BLaER1 (cell line): ENCODE measurements around the gene FOLR3.
"Not testable (repeated sequence)": the region's sequence is repeated elsewhere in the genome, so short reads cannot be mapped to it uniquely, and the experiment has no call there.

ENCODE experiments used
- H3K27ac ChIP-seq: shearing (Covaris generic); formaldehyde crosslinking; 2 replicates; pipeline ENCODE4 v1.8.1; 2022
- H3K27me3 ChIP-seq: shearing (Covaris generic); formaldehyde crosslinking; 2 replicates; pipeline ENCODE4 v1.8.1; 2022
- H3K36me3 ChIP-seq: shearing (Covaris generic); formaldehyde crosslinking; 2 replicates; pipeline ENCODE4 v1.8.1; 2022
- H3K4me1 ChIP-seq: shearing (Covaris generic); formaldehyde crosslinking; 2 replicates; pipeline ENCODE4 v1.8.1; 2022
- H3K4me2 ChIP-seq: shearing (Covaris generic); formaldehyde crosslinking; 2 replicates; pipeline ENCODE4 v1.8.1; 2022
- H3K4me3 ChIP-seq: shearing (Covaris generic); formaldehyde crosslinking; 2 replicates; pipeline ENCODE4 v1.8.1; 2022
- H3K9ac ChIP-seq: shearing (Covaris generic); formaldehyde crosslinking; 2 replicates; pipeline ENCODE4 v1.8.1; 2022
- H3K9me3 ChIP-seq: shearing (Covaris generic); formaldehyde crosslinking; 2 replicates; pipeline ENCODE4 v1.8.1; 2022
- H4K20me1 ChIP-seq: shearing (Covaris generic); formaldehyde crosslinking; 2 replicates; pipeline ENCODE4 v1.8.1; 2022
- Cebpa-rat ChIP-seq: shearing (Covaris generic); IDR thresholded peaks from 2 replicates; pipeline ENCODE4 v1.8.1; 2022

FOLR3 gene

GRCh38 chr11:72160319-72160718 is 24.8 kb downstream of the FOLR3 start:
- Histone ChIP-seq H3K4me2 (no peak overlapping the region), H3K9ac (no peak overlapping the region), H3K27ac (no peak overlapping the region), H3K36me3 (no peaks in the 10 kb centered on the region), H4K20me1 (no peaks in the 10 kb centered on the region), H3K4me3 (no peak overlapping the region), H3K27me3 (no peaks in the 10 kb centered on the region), H3K9me3 (no peaks in the 10 kb centered on the region), H3K4me1 (no peaks in the 10 kb centered on the region)
- no peak for TF ChIP-seq Cebpa-rat

DNA sequence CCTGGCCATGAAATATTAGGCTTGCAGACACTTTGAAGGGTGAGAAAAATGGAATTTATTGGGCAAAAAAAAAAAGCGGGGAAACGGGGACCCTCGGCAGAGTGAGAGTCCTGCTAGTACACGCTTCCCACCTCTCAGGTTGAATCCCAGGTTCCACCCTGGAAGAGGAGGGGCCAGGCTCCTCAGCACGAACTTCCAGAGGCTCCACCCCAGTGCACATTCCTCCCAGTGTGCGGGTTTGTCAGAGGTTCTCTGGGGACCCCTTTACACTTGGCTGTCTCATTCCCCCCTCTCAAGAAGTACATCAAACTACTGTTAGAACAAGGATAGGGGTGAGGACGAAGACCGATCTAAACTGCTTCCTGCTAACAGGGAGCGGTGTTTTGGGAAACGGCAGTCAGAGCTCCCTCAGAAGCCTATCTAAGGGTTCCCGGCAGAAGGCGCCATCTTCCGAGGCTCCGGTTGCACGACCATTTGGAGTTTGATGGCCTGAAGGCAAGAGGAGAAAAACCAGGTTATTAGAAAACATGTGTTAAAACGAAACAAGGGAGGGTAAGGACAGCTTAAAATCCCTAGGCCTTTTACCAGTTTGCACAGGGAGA is 27.5 kb downstream of the FOLR3 start:
- H3K4me2 ChIP-seq: no peak overlapping the region
- no peaks in the 10 kb centered on the region for H4K20me1 ChIP-seq
- no peaks in the 10 kb centered on the region for H3K4me1 ChIP-seq
- no peaks in the 10 kb centered on the region for H3K9me3 ChIP-seq
- no peak overlapping the region for H3K27ac ChIP-seq
- no peak overlapping the region for H3K4me3 ChIP-seq
- no peaks in the 10 kb centered on the region for H3K36me3 ChIP-seq
- H3K27me3 ChIP-seq: no peaks in the 10 kb centered on the region
- H3K9ac ChIP-seq: no peak overlapping the region
- TF ChIP-seq Cebpa-rat: no peak

- not testable (repeated sequence) for H4K20me1 ChIP-seq, H3K36me3 ChIP-seq, H3K27ac ChIP-seq, H3K4me3 ChIP-seq, H3K9me3 ChIP-seq, H3K27me3 ChIP-seq, H3K9ac ChIP-seq, H3K4me1 ChIP-seq, H3K4me2 ChIP-seq
Measured at GRCh38 chr11:72164187-72164586, 28.7 kb downstream of the FOLR3 start.

- not testable (repeated sequence) for H4K20me1 ChIP-seq, H3K27me3 ChIP-seq, H3K27ac ChIP-seq, H3K9me3 ChIP-seq, H3K4me3 ChIP-seq, H3K4me1 ChIP-seq, H3K9ac ChIP-seq, H3K4me2 ChIP-seq, H3K36me3 ChIP-seq
Measured at GRCh38 chr11:72169046-72169555, 33.6 kb downstream of the FOLR3 start.

- not testable (repeated sequence) for H4K20me1 ChIP-seq, H3K9me3 ChIP-seq, H3K4me2 ChIP-seq, H3K27ac ChIP-seq, H3K36me3 ChIP-seq, H3K4me1 ChIP-seq, H3K9ac ChIP-seq, H3K4me3 ChIP-seq, H3K27me3 ChIP-seq
Measured at GRCh38 chr11:72169754-72170153, 34.2 kb downstream of the FOLR3 start.

DNA sequence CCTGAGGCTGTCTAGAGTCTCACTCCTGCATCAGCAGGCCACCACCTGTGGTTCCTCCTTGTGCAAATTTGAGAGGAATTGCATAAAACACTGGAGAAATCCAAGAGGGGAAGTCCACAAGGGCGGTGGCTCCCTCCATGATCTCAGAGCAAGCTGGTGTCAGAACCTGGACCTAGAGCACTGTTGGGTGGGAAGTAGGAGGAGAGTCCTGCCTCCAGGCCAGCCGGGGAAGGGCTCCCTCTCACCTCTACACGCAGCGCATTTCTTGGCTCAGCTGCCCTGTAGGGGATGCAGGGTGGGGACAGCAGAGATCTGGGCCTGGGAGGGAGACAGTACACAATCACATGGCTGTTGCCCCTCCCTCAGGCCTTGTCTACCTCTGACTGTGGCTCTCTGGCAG is 36.5 kb downstream of the FOLR3 start:
- not testable (repeated sequence) for H3K36me3 ChIP-seq, H3K9ac ChIP-seq, H3K4me3 ChIP-seq, H4K20me1 ChIP-seq, H3K27ac ChIP-seq, H3K4me2 ChIP-seq, H3K27me3 ChIP-seq, H3K9me3 ChIP-seq, H3K4me1 ChIP-seq

DNA sequence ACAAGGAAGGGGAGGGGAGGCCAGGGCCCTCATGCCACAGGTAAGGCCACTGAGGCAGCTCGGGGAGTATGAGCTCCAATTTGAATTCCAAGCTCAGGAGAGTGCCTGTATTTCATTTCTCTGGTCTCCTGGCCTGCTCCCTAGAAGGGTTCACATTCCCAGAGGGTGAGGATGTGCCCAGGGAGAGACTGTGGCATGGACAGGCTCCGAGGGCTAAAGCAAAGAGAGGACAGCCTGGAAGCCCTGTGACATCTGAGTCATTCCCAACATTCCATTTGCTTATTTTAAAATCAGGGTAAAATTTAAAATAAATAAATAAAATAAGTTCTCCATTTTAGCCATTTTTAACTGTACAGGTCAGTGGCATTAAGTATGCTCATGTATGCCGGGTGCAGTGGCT is 37.8 kb downstream of the FOLR3 start:
- Histone ChIP-seq H3K4me2 (no peak overlapping the region), H3K27ac (no peak overlapping the region), H3K36me3 (no peaks in the 10 kb centered on the region), H3K9ac (no peak overlapping the region), H3K4me3 (no peak overlapping the region), H3K4me1 (no peaks in the 10 kb centered on the region), H4K20me1 (no peaks in the 10 kb centered on the region), H3K27me3 (no peaks in the 10 kb centered on the region), H3K9me3 (no peaks in the 10 kb centered on the region)
- no peak for TF ChIP-seq Cebpa-rat

- H3K9ac ChIP-seq: no peak overlapping the region
- no peak overlapping the region for H3K27ac ChIP-seq
Measured at GRCh38 chr11:72174302-72175070, 39.0 kb downstream of the FOLR3 start.

DNA sequence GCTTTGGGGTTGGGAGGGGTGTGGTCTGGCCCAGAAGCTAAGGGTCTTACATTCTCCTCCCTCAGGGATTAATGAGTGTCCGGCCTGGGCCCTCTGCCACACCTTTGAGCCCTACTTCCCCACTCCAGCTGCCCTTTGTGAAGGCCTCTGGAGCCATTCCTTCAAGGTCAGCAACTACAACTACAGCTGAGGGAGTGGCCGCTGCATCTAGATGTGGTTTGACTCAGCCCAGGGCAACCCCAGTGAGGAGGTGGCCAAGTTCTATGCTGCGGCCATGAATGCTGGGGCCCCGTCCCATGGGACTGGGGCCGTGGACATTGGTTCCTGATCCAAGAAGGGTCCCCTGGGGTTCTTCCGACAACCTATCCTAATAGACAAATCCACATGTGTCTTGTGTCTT is 42.1 kb downstream of the FOLR3 start:
- H3K9me3 ChIP-seq: no peaks in the 10 kb centered on the region

More at GRCh38 chr11:72174302-72175070, 39.0 kb downstream of the FOLR3 start:
- no peak for TF ChIP-seq Cebpa-rat
- H3K4me2 ChIP-seq: no peak overlapping the region
- H3K9me3 ChIP-seq: no peaks in the 10 kb centered on the region
- no peaks in the 10 kb centered on the region for H3K4me1 ChIP-seq
- H3K36me3 ChIP-seq: no peaks in the 10 kb centered on the region
- no peaks in the 10 kb centered on the region for H3K27me3 ChIP-seq
- no peaks in the 10 kb centered on the region for H4K20me1 ChIP-seq
- no peak overlapping the region for H3K4me3 ChIP-seq

GRCh38 chr11:72179049-72179803 is 43.7 kb downstream of the FOLR3 start:
- H3K9ac ChIP-seq: no peak overlapping the region
- no peak overlapping the region for H3K4me2 ChIP-seq
- no peak overlapping the region for H3K27ac ChIP-seq
- H3K9me3 ChIP-seq: no peaks in the 10 kb centered on the region
- H4K20me1 ChIP-seq: no peaks in the 10 kb centered on the region
- TF ChIP-seq Cebpa-rat: no peak
- H3K36me3 ChIP-seq: no peaks in the 10 kb centered on the region
- H3K4me3 ChIP-seq: no peak overlapping the region
- no peaks in the 10 kb centered on the region for H3K4me1 ChIP-seq
- H3K27me3 ChIP-seq: no peaks in the 10 kb centered on the region

More for the DNA sequence above, 42.1 kb downstream of the FOLR3 start:
- Histone ChIP-seq H3K4me1 (no peaks in the 10 kb centered on the region), H3K9ac (no peak overlapping the region), H3K36me3 (no peaks in the 10 kb centered on the region), H3K27ac (no peak overlapping the region), H4K20me1 (no peaks in the 10 kb centered on the region), H3K27me3 (no peaks in the 10 kb centered on the region), H3K4me2 (no peak overlapping the region), H3K4me3 (no peak overlapping the region)
- TF ChIP-seq Cebpa-rat: no peak
